Measurements from ENCODE around the gene ARHGAP23.

Gene ARHGAP23

GRCh38 chr17:38444151-38444550, 15.9 kb downstream of the ARHGAP23 start:
- ATAC-seq = peak; percentile 96
- TF ChIP-seq CREB5 (CRISPR knock-in tag; IDR thresholded peaks at IDR 0.05; ENCODE audit: low read depth) (no peak), CSDC2 (CRISPR knock-in tag; IDR thresholded peaks at IDR 0.05) (peak; percentile 43; the same call in 1 of the 2 replicates), RARB (CRISPR knock-in tag; IDR thresholded peaks at IDR 0.05) (no peak)

GRCh38 chr17:38447502-38448085, 19.3 kb downstream of the ARHGAP23 start:
- no peak for ATAC-seq
- TF ChIP-seq POU6F1 (CRISPR knock-in tag; IDR thresholded peaks at IDR 0.05; ENCODE audit: borderline replicate concordance, low read depth) (no peak), ZC3H10 (CRISPR knock-in tag; IDR thresholded peaks at IDR 0.05) (no peak), OSR1 (CRISPR knock-in tag; IDR thresholded peaks at IDR 0.05) (no peak), ZNF70 (CRISPR knock-in tag; IDR thresholded peaks at IDR 0.05) (no peak), BACH2 (CRISPR knock-in tag; IDR thresholded peaks at IDR 0.05; ENCODE audit: borderline replicate concordance) (no peak), TSHZ2 (CRISPR knock-in tag; IDR thresholded peaks at IDR 0.05) (no peak), ISL1 (CRISPR knock-in tag; IDR thresholded peaks at IDR 0.05) (no peak), PPARA (CRISPR knock-in tag; IDR thresholded peaks at IDR 0.05; ENCODE audit: borderline replicate concordance) (no peak), SNAI2 (CRISPR knock-in tag; IDR thresholded peaks at IDR 0.05) (no peak), ARNTL (CRISPR knock-in tag; IDR thresholded peaks at IDR 0.05; ENCODE audit: borderline replicate concordance, low read depth) (no peak), GLIS3 (CRISPR knock-in tag; IDR thresholded peaks at IDR 0.05) (no peak), ZNF8 (CRISPR knock-in tag; IDR thresholded peaks at IDR 0.05) (no peak), CREB5 (CRISPR knock-in tag; IDR thresholded peaks at IDR 0.05; ENCODE audit: low read depth) (no peak), ESRRG (CRISPR knock-in tag; IDR thresholded peaks at IDR 0.05) (no peak), TOX (CRISPR knock-in tag; IDR thresholded peaks at IDR 0.05; ENCODE audit: borderline replicate concordance) (no peak)
- TF ChIP-seq, protein P1, sequence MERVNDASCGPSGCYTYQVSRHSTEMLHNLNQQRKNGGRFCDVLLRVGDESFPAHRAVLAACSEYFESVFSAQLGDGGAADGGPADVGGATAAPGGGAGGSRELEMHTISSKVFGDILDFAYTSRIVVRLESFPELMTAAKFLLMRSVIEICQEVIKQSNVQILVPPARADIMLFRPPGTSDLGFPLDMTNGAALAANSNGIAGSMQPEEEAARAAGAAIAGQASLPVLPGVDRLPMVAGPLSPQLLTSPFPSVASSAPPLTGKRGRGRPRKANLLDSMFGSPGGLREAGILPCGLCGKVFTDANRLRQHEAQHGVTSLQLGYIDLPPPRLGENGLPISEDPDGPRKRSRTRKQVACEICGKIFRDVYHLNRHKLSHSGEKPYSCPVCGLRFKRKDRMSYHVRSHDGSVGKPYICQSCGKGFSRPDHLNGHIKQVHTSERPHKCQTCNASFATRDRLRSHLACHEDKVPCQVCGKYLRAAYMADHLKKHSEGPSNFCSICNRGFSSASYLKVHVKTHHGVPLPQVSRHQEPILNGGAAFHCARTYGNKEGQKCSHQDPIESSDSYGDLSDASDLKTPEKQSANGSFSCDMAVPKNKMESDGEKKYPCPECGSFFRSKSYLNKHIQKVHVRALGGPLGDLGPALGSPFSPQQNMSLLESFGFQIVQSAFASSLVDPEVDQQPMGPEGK (CRISPR knock-in tag; IDR thresholded peaks at IDR 0.05; ENCODE audit: borderline replicate concordance) = no peak

- no peak for ATAC-seq
Measured at GRCh38 chr17:38448208-38448771, 20.0 kb downstream of the ARHGAP23 start.

GRCh38 chr17:38449364-38449763, 21.1 kb downstream of the ARHGAP23 start:
- ATAC-seq = no peak
- TF ChIP-seq BACH2 (CRISPR knock-in tag; IDR thresholded peaks at IDR 0.05; ENCODE audit: borderline replicate concordance) = no peak
- no peak for TF ChIP-seq ISL1 (CRISPR knock-in tag; IDR thresholded peaks at IDR 0.05)

More at GRCh38 chr17:38448208-38448771, 20.0 kb downstream of the ARHGAP23 start:
- TF ChIP-seq ZNF565 (CRISPR knock-in tag; conservative IDR thresholded peaks at IDR 0.05; ENCODE audit: low read depth) (no peak), ZFP3 (CRISPR knock-in tag; IDR thresholded peaks at IDR 0.05) (no peak), BACH2 (CRISPR knock-in tag; IDR thresholded peaks at IDR 0.05; ENCODE audit: borderline replicate concordance) (no peak), ISL1 (CRISPR knock-in tag; IDR thresholded peaks at IDR 0.05) (no peak), GLIS3 (CRISPR knock-in tag; IDR thresholded peaks at IDR 0.05) (no peak)

All from SK-N-SH treated with all-trans-retinoic acid at 6 μM for 48 hours (cell line).